AG09319 (cell line): ENCODE measurements around the gene IQCC.

Source experiments
- DNase-seq: peaks from one replicate; pipeline ENCODE4 v3.0.0-alpha.2; 2010; ENCODE audit warnings: low read depth; ENCODE audit errors: extremely low read depth
- CTCF ChIP-seq: IDR thresholded peaks from 2 replicates; pipeline ENCODE4 v1.5.1; 2011; ENCODE audit warnings: low read depth, mild to moderate bottlenecking, inconsistent platforms, low read length, moderate library complexity

IQCC gene

DNA sequence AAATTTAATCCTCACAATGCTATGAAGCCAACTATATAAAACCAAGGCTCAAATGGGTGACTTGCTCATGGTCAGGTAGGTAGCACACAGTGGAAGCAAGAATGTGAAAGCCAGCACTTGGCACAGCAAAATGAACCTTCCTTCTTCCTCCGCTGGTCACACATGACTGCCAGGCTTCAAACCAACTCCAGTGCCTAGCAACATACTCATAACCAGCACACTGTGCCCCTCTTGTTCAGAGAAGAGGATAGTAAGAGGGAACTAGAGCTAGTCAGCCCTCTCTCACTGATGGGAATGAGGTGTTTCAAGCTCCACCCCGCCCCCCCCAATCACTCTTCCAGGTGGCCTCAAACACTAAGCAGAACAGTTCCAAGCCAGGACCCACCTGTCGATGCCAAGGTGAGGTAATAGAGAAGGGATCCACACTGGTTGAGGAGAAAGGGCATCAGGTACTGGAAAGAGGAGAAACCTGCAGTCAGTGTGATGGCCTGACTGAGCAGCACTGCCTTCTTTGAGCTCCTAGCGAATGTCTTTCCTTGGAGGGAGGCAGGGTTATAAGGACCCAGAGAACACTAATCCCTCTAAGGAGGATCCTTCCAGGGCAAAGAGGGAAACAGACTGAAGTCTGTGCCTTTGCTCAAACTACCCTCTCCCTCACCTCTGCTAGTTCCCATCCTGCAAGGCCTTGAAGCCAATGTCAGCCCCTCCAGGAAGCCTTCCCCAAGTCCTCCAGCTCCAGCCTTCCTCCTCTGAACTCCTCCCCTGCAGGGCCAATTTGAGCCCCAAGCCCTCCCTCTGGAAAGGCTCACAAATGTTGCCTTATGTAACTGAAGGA, 15.5 kb downstream of the IQCC start:
- TF ChIP-seq CTCF: no peak

DNA sequence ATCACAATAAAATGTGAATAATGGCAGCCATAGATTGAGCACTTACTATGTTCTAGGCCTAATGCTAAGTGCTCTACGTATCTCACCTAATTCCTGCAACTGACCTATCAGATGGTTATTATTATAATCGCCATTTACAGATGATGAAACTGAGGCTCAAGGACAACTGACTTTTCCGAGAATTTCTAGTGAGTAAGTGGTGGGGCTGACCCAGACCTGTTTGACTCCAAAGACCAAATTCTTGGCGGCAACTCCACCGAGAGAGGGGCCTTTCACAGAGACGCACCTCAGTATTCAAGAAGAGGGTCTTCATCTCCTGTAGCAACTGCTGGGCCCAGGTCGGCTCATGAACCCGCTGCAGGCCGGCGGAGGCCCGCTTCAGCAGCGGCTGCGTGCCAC, 16.1 kb downstream of the IQCC start:
- TF ChIP-seq CTCF: no peak
- DNase-seq: no peak

More for the DNA sequence above, 15.5 kb downstream of the IQCC start:
- no peak for DNase-seq

DNA sequence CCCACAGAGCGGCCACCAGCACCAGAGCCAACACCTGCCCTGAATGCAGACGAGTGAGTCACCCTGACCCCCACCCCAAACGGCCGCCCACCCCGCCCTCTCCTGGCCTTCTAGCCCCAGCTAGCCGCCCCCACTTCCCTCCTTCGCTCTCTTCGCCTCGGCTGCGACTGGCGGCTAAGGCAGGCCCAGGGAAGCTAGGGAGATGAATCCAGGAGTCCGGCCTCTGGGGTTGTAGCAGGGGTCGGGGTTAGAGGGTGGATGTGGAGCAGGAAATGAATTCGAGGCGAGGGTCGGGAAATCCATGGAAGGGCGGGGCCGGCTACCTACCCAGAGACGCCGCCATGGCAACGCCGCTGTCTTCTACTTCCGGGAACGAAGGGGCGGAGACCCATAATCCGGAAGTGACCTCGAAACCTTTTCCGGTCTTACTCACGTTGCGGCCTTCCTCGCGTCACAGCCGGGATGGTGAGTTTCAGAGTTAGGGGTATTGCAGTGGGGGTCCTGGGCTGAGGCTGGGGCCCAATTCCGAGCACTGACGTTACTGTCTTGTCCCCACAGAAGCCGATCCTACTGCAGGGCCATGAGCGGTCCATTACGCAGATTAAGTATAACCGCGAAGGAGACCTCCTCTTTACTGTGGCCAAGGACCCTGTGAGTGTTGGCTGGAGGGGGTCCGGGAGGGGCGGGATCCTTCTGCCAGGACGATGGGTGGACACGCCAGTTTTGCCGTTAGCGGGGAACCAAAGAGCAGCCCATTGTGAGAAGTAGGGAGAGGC, 16.7 kb downstream of the IQCC start, which contains the start of the genes EIF3I and TMEM234:
EIF3I (plus strand) TSS at position 428 of the 776 bp plus-strand sequence; CDS start at position 463, 35 bp downstream.
TMEM234 (minus strand) TSS at position 374 of the 776 bp plus-strand sequence; CDS start at position 343, 31 bp downstream.
- DNase-seq: no peak
- no peak for TF ChIP-seq CTCF

- DNase-seq: no peak
- TF ChIP-seq CTCF: no peak
Measured at GRCh38 chr1:32223683-32224082, 18.2 kb downstream of the IQCC start.

GRCh38 chr1:32224285-32224684, 18.8 kb downstream of the IQCC start:
- no peak for DNase-seq
- no peak for TF ChIP-seq CTCF

- no peak for TF ChIP-seq CTCF
- no peak for DNase-seq
Measured at GRCh38 chr1:32228771-32229170, 23.3 kb downstream of the IQCC start.
